Measurements from ENCODE around the gene ITGA1. TPM values are rescaled to one million over a fixed set of nuclear protein-coding genes. Genes with fewer than 3 reads are reported as not detected.
A peak's percentile ranks its signal among the peaks of the same experiment; 100 is the strongest.

The ITGA1 gene
- total and polyA plus RNA-seq, 2 donors (not counting 1 experiment from before 2014, with no cell fraction given): 12.6 to 115 TPM

- TF ChIP-seq CTCF (conservative IDR thresholded peaks at IDR 0.05 in 1 of 2, IDR thresholded peaks at IDR 0.05 in 1 of 2; ENCODE audit: low read depth in 1 of 2, low read length in 2 of 2) (no peak), EZH2 (IDR thresholded peaks at IDR 0.05; ENCODE audit: low read length, missing control alignments) (no peak)
- Histone ChIP-seq H3K27ac (ENCODE audit: insufficient read depth, low read length) (no peak overlapping the region), H3K9ac (ENCODE audit: insufficient read depth, low read length) (no peak overlapping the region), H3K27me3 (ENCODE audit: control insufficient read depth, insufficient read depth, low read length) (no peaks in the 10 kb centered on the region), H2AFZ (ENCODE audit: low read length) (no peak overlapping the region), H3K4me2 (ENCODE audit: extremely low read depth, insufficient read depth, low read length) (no peak overlapping the region), H3K9me3 (ENCODE audit: control insufficient read depth, insufficient read depth, low read depth, low read length) (no peaks in the 10 kb centered on the region), H3K36me3 (ENCODE audit: control insufficient read depth, insufficient read depth, low read length) (no peaks in the 10 kb centered on the region), H4K20me1 (ENCODE audit: control insufficient read depth, extremely low read depth, insufficient read depth, low read length) (no peaks in the 10 kb centered on the region), H3K4me3 (replicated peaks in 1 of 4; ENCODE audit: control extremely low read depth in 1 of 4, insufficient read depth in 1 of 4, low read depth in 3 of 4, low read length in 4 of 4) (no peak overlapping the region), H3K79me2 (ENCODE audit: control insufficient read depth, insufficient read depth, low read length) (no peaks in the 10 kb centered on the region), H3K4me1 (ENCODE audit: control insufficient read depth, extremely low read depth, insufficient read depth, low read length) (peaks cover 9% of the 10 kb centered on the region)
- DNase-seq (ENCODE audit: low read depth in 2 of 2): no peak
Measured at GRCh38 chr5:52839285-52839684, 51.6 kb downstream of the ITGA1 start.

GRCh38 chr5:52840277-52841050 is 52.7 kb downstream of the ITGA1 start:
- peak; percentile 39 to 72 for DNase-seq (ENCODE audit: low read depth in 2 of 2)
- H3K36me3 ChIP-seq (ENCODE audit: control insufficient read depth, insufficient read depth, low read length): no peaks in the 10 kb centered on the region
- H3K4me1 ChIP-seq (ENCODE audit: control insufficient read depth, extremely low read depth, insufficient read depth, low read length): peaks cover 14% of the 10 kb centered on the region
- H2AFZ ChIP-seq (ENCODE audit: low read length): peak overlapping the region; percentile 40
- no peaks in the 10 kb centered on the region for H3K27me3 ChIP-seq (ENCODE audit: control insufficient read depth, insufficient read depth, low read length)
- peak overlapping the region in 2 of 4 experiments; percentile 18 to 23 for H3K4me3 ChIP-seq (replicated peaks in 1 of 4; ENCODE audit: control extremely low read depth in 1 of 4, insufficient read depth in 1 of 4, low read depth in 3 of 4, low read length in 4 of 4)
- peak overlapping the region; percentile 77 for H3K4me2 ChIP-seq (ENCODE audit: extremely low read depth, insufficient read depth, low read length)
- no peak overlapping the region for H3K9ac ChIP-seq (ENCODE audit: insufficient read depth, low read length)
- H3K9me3 ChIP-seq (ENCODE audit: control insufficient read depth, insufficient read depth, low read depth, low read length): no peaks in the 10 kb centered on the region
- no peak for TF ChIP-seq CTCF (conservative IDR thresholded peaks at IDR 0.05 in 1 of 2, IDR thresholded peaks at IDR 0.05 in 1 of 2; ENCODE audit: low read depth in 1 of 2, low read length in 2 of 2)
- TF ChIP-seq EZH2 (IDR thresholded peaks at IDR 0.05; ENCODE audit: low read length, missing control alignments): no peak
- H4K20me1 ChIP-seq (ENCODE audit: control insufficient read depth, extremely low read depth, insufficient read depth, low read length): no peaks in the 10 kb centered on the region
- peak overlapping the region; percentile 51 for H3K27ac ChIP-seq (ENCODE audit: insufficient read depth, low read length)
- no peaks in the 10 kb centered on the region for H3K79me2 ChIP-seq (ENCODE audit: control insufficient read depth, insufficient read depth, low read length)

GRCh38 chr5:52841114-52841513 is 53.4 kb downstream of the ITGA1 start:
- Histone ChIP-seq H3K4me1 (ENCODE audit: control insufficient read depth, extremely low read depth, insufficient read depth, low read length) (peaks cover 17% of the 10 kb centered on the region), H3K4me3 (replicated peaks in 1 of 4; ENCODE audit: control extremely low read depth in 1 of 4, insufficient read depth in 1 of 4, low read depth in 3 of 4, low read length in 4 of 4) (no peak overlapping the region), H3K36me3 (ENCODE audit: control insufficient read depth, insufficient read depth, low read length) (no peaks in the 10 kb centered on the region), H3K9ac (ENCODE audit: insufficient read depth, low read length) (no peak overlapping the region), H4K20me1 (ENCODE audit: control insufficient read depth, extremely low read depth, insufficient read depth, low read length) (no peaks in the 10 kb centered on the region), H3K27ac (ENCODE audit: insufficient read depth, low read length) (no peak overlapping the region), H3K4me2 (ENCODE audit: extremely low read depth, insufficient read depth, low read length) (no peak overlapping the region), H3K27me3 (ENCODE audit: control insufficient read depth, insufficient read depth, low read length) (no peaks in the 10 kb centered on the region), H2AFZ (ENCODE audit: low read length) (no peak overlapping the region), H3K79me2 (ENCODE audit: control insufficient read depth, insufficient read depth, low read length) (no peaks in the 10 kb centered on the region), H3K9me3 (ENCODE audit: control insufficient read depth, insufficient read depth, low read depth, low read length) (no peaks in the 10 kb centered on the region)
- DNase-seq (ENCODE audit: low read depth in 2 of 2): no peak
- TF ChIP-seq CTCF (conservative IDR thresholded peaks at IDR 0.05 in 1 of 2, IDR thresholded peaks at IDR 0.05 in 1 of 2; ENCODE audit: low read depth in 1 of 2, low read length in 2 of 2) (no peak), EZH2 (IDR thresholded peaks at IDR 0.05; ENCODE audit: low read length, missing control alignments) (no peak)
